Measurements from ENCODE around the gene DDX17.

- TF ChIP-seq GATA2 (IDR thresholded peaks at IDR 0.05; ENCODE audit: low read depth, low read length) (no peak), GATA3 (IDR thresholded peaks at IDR 0.05; ENCODE audit: low read depth, low read length) (no peak)
Measured at GRCh38 chr22:38503021-38503420, 3.1 kb downstream of the DDX17 start.

All from SH-SY5Y (cell line).